Astrocyte (in vitro differentiated cells and primary cell): ENCODE results near the gene LRRC7. TPM values are rescaled to one million over a fixed set of nuclear protein-coding genes. Genes with fewer than 3 reads are reported as not detected.

Experiments
- DNase-seq: peaks from one replicate; pipeline ENCODE4 v3.0.0-alpha.2; 2010; ENCODE audit warnings: low read depth
- FAIRE-seq: peaks from 2 replicates; lab custom pipeline; 2011; peaks lifted over from hg19 to GRCh38; lab: Jason Lieb, UNC
- H2AFZ ChIP-seq: 2 replicates; pipeline ENCODE4 v1.6.0; 2012; ENCODE audit warnings: low read depth, low read length, inconsistent platforms
- H3K27ac ChIP-seq: 2 replicates; pipeline ENCODE4 v1.5.1; 2011; ENCODE audit warnings: low read depth, low read length, inconsistent platforms
- H3K27me3 ChIP-seq: 2 replicates; pipeline ENCODE4 v1.6.0; 2011; ENCODE audit warnings: low read length, inconsistent platforms; ENCODE audit not compliant: insufficient read depth
- H3K36me3 ChIP-seq: 2 replicates; pipeline ENCODE4 v1.5.1; 2011; ENCODE audit warnings: low read length, inconsistent platforms; ENCODE audit not compliant: insufficient read depth
- H3K4me1 ChIP-seq: 2 replicates; pipeline ENCODE4 v1.5.1; 2011; ENCODE audit warnings: low read length, inconsistent platforms; ENCODE audit not compliant: insufficient read depth
- H3K4me2 ChIP-seq: 2 replicates; pipeline ENCODE4 v1.6.0; 2012; ENCODE audit warnings: low read length, inconsistent platforms
- H3K4me3 ChIP-seq: 2 replicates; pipeline ENCODE4 v1.5.1; 2011; ENCODE audit warnings: low read depth, mild to moderate bottlenecking, low read length, inconsistent platforms; ENCODE audit not compliant: insufficient read depth
- H3K79me2 ChIP-seq: 2 replicates; pipeline ENCODE4 v1.6.0; 2012; ENCODE audit warnings: mild to moderate bottlenecking, low read length, inconsistent platforms; ENCODE audit not compliant: insufficient read depth
- H3K9ac ChIP-seq: 2 replicates; pipeline ENCODE4 v1.6.0; 2012; ENCODE audit warnings: mild to moderate bottlenecking, low read length, inconsistent platforms
- H3K9me3 ChIP-seq: 2 replicates; pipeline ENCODE4 v1.5.1; 2012; ENCODE audit warnings: low read depth, mild to moderate bottlenecking, low read length, inconsistent platforms; ENCODE audit not compliant: insufficient read depth
- H4K20me1 ChIP-seq: 2 replicates; pipeline ENCODE4 v1.6.0; 2012; ENCODE audit warnings: low read length, inconsistent platforms; ENCODE audit not compliant: insufficient read depth
- H3K27ac Mint-ChIP-seq: one replicate; pipeline ENCODE4 v1.8.0; 2021; ENCODE audit warnings: mild to moderate bottlenecking, mixed read lengths; ENCODE audit not compliant: unreplicated experiment
- H3K27me3 Mint-ChIP-seq: one replicate; pipeline ENCODE4 v1.8.0; 2021; ENCODE audit warnings: low read depth, mixed read lengths; ENCODE audit not compliant: unreplicated experiment
- H3K36me3 Mint-ChIP-seq: one replicate; pipeline ENCODE4 v1.8.0; 2021; ENCODE audit warnings: low read depth, mixed read lengths; ENCODE audit not compliant: unreplicated experiment
- H3K4me1 Mint-ChIP-seq: one replicate; pipeline ENCODE4 v1.8.0; 2021; ENCODE audit warnings: low read depth, mixed read lengths; ENCODE audit not compliant: unreplicated experiment
- H3K4me3 Mint-ChIP-seq: one replicate; pipeline ENCODE4 v1.8.0; 2021; ENCODE audit warnings: mild to moderate bottlenecking, moderate library complexity, mixed read lengths; ENCODE audit not compliant: unreplicated experiment
- H3K9me3 Mint-ChIP-seq: one replicate; pipeline ENCODE4 v1.8.0; 2021; ENCODE audit warnings: mild to moderate bottlenecking, mixed read lengths; ENCODE audit not compliant: unreplicated experiment
- CTCF ChIP-seq: IDR thresholded peaks from 2 replicates; pipeline ENCODE4 v1.5.1; 2011; ENCODE audit warnings: low read depth, mild to moderate bottlenecking, inconsistent platforms, low read length, moderate library complexity; ENCODE audit not compliant: insufficient read depth
- EZH2 ChIP-seq: IDR thresholded peaks from 2 replicates; pipeline ENCODE4 v1.6.1; 2012; ENCODE audit warnings: mild to moderate bottlenecking, low read length, inconsistent platforms; ENCODE audit not compliant: insufficient read depth
- total RNA-seq: library from RNA; stranded (reverse); gene quantifications from 2 replicates; pipeline ENCODE4 v1.2.1, GENCODE V29; 2021

LRRC7 gene
- total RNA-seq, 1 donor from 2014 or later: 0.27 TPM

- Histone ChIP-seq H3K9me3 (no peaks in the 10 kb centered on the region), H2AFZ (no peak overlapping the region), H3K4me3 (no peak overlapping the region), H3K4me2 (no peak overlapping the region), H3K27me3 (no peaks in the 10 kb centered on the region), H3K9ac (no peak overlapping the region), H3K27ac (no peak overlapping the region), H3K36me3 (no peaks in the 10 kb centered on the region), H4K20me1 (no peaks in the 10 kb centered on the region), H3K4me1 (no peaks in the 10 kb centered on the region), H3K79me2 (no peaks in the 10 kb centered on the region)
- FAIRE-seq: no peak
- TF ChIP-seq EZH2: no peak
- no peak for TF ChIP-seq CTCF
- Mint-ChIP-seq H3K27me3 (no peaks in the 10 kb centered on the region), H3K9me3 (no peaks in the 10 kb centered on the region), H3K36me3 (no peaks in the 10 kb centered on the region), H3K4me1 (peaks cover 4% of the 10 kb centered on the region), H3K4me3 (no peak overlapping the region), H3K27ac (no peak overlapping the region)
- DNase-seq: no peak
These were observed 293.9 kb downstream of the LRRC7 start for GRCh38 chr1:69861641-69862040.

- H3K27me3 Mint-ChIP-seq: no peaks in the 10 kb centered on the region
- H3K4me1 ChIP-seq: no peaks in the 10 kb centered on the region
- FAIRE-seq (no peak), DNase-seq (no peak)
- no peak for TF ChIP-seq CTCF
- no peak for TF ChIP-seq EZH2
- no peak overlapping the region for H3K4me2 ChIP-seq
- peak overlapping the region; percentile 41 for H3K27ac Mint-ChIP-seq
- H3K9ac ChIP-seq: no peak overlapping the region
- no peaks in the 10 kb centered on the region for H3K9me3 Mint-ChIP-seq
- H3K27me3 ChIP-seq: no peaks in the 10 kb centered on the region
- H3K4me3 Mint-ChIP-seq: no peak overlapping the region
- H2AFZ ChIP-seq: no peak overlapping the region
- no peaks in the 10 kb centered on the region for H3K79me2 ChIP-seq
- no peak overlapping the region for H3K4me3 ChIP-seq
- H3K36me3 Mint-ChIP-seq: no peaks in the 10 kb centered on the region
- H3K4me1 Mint-ChIP-seq: peaks cover 4% of the 10 kb centered on the region
- no peaks in the 10 kb centered on the region for H3K36me3 ChIP-seq
- H3K27ac ChIP-seq: no peak overlapping the region
- H4K20me1 ChIP-seq: no peaks in the 10 kb centered on the region
- no peaks in the 10 kb centered on the region for H3K9me3 ChIP-seq
These were observed 295.2 kb downstream of the LRRC7 start for GRCh38 chr1:69862906-69863305.

- Histone ChIP-seq H3K9ac (no peak overlapping the region), H3K4me2 (no peak overlapping the region), H3K27me3 (no peaks in the 10 kb centered on the region), H3K27ac (no peak overlapping the region), H3K79me2 (no peaks in the 10 kb centered on the region), H2AFZ (no peak overlapping the region), H3K4me3 (no peak overlapping the region), H4K20me1 (no peaks in the 10 kb centered on the region), H3K9me3 (no peaks in the 10 kb centered on the region), H3K36me3 (no peaks in the 10 kb centered on the region), H3K4me1 (no peaks in the 10 kb centered on the region)
- DNase-seq (no peak), FAIRE-seq (no peak)
- TF ChIP-seq EZH2 (no peak), CTCF (no peak)
- Mint-ChIP-seq H3K4me1 (peaks cover 4% of the 10 kb centered on the region), H3K27me3 (no peaks in the 10 kb centered on the region), H3K36me3 (no peaks in the 10 kb centered on the region), H3K27ac (no peak overlapping the region), H3K4me3 (no peak overlapping the region), H3K9me3 (no peaks in the 10 kb centered on the region)
These were observed 296.0 kb downstream of the LRRC7 start for GRCh38 chr1:69863704-69864103.
